Stimulated activated CD8-positive, alpha-beta memory T cell treated with anti-CD3 and anti-CD28 coated beads, Interleukin-15, amount 100 ng/mL, for 24 hours (primary cell): ENCODE results near the gene BUD31.
"Not testable (repeated sequence)": the region's sequence is repeated elsewhere in the genome, so short reads cannot be mapped to it uniquely, and the experiment has no call there.

Source experiments
- DNase-seq: peaks from one replicate; pipeline ENCODE4 v3.0.0-alpha.2; 2020; ENCODE audit warnings: low read depth

Gene BUD31

DNA sequence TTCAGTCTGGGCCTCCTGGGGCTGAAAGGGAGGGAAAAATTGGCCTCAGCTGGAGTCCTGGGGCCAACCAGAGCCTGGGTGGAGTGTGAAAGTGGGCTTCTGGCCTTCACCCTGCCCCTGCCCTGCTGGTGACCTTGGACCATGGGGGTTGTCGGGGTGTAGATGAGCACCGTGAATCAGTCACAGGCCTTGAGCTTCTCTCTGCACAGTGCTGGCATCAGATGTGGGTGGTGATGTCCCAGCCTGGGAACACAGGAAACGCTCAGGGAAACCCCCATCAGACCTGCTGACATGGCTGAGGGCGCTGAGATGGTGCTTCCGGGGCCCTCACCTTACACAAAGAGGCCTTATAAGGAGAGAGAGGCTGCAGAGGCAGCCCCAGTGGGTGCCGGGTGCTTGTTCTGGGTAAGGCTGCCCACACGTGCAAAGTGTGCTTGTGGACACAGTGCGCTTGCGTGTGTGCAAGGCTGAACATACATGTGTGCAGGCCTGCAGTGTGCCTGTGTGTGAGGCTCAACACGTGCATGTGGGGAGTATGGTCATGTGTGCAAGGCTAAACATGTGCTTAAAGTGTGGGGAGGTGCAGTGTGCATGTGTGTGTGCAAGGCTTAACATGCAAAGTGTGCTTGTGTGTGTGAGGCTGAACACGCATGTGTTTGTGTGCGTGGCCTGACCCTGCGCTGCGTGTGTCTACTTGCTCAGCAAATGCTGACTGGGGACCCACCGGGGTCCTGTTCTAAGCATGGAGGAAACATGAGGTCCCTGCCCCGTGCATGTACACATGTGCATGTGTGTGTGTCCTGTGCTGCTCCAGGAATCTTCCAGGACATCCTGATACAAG, 27.7 kb upstream of the BUD31 start:
- DNase-seq: peak; percentile 58

DNA sequence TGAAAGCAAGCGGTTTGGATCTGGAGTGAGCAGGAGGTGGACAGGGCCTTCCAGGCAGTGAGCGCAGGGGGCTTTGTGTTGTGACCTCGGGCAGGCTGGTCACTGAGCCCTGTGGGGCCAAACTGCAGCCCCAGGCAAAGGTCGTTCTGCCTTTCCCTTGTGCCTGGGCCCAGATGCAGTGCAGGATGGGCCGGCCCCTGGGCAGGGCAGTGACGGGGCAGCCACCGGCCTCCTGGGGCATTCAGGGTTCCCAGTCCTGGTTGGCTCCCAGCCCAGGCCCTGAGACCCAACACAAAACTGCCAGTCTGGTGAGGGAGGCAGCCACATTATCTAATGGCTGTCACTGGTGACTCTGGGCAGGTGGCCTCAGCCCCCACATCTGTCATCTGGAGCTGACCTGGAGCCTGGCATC, 27.1 kb upstream of the BUD31 start:
- no peak for DNase-seq

DNA sequence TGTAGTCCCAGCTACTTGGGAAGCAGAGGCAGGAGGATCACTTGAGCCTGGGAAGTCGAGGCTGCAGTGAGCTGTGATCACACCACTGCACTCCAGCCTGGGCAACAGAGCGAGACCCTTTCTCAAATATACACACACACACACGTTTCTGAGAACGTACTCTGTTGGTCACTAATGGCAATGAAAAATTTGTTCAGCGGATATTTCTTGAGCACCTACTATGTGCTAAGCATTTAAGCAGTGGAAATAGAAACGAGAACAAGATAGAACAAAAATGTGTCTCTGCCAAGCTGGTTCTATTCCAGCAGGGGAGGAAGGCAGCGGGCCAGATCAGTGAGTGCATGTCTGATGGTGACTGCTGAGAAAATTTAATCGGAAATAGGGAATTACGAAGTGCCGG, 25.6 kb upstream of the BUD31 start:
- no peak for DNase-seq

DNA sequence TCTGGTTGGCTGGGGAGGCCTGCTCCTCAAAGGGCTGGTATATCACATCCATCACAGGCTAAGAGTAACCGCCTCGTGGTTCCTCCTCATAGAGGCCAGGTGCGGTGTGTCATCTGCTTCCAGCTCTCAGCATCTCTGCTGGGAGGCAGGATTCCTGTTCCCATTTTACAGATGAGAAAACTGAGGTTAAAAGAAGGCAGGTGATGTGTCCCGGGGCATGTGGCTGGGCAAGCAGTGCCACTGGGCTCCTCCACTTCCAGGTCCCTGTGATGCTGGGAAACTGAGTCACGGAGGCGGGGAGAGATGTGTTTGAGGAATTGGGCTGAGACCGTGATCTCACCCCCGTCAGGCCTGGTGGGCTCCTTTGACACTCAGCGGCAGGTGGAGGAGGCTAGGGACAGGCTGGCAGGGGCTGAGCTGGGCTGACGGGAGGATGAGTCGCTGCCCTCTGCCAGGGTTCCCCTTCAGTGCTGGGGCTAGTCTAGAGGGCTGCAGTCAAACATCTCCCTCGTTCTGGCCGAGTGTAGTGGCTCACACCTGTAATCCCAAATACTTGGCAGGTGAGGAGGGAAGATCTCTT, 24.9 kb upstream of the BUD31 start:
- no peak for DNase-seq

DNA sequence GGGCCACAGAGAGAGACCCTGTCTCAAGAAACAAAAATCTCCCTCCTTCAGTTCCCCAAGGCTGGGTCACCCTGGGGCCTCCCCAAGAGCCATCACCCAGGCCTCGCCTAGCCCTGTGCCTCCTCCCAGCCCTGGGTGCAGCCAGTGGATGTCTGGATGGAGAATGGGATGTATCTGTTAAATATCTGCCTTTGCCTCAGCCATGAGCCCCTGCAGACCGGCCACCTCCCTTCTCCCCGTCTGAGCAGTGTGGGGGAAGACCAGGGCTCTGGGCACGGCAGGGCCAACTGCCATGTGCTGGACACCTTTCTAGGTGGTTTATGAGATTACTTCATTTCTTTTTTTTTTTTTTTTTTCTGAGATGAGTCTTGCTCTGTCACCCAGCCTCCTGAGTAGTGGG, 24.2 kb upstream of the BUD31 start:
- no peak for DNase-seq

DNA sequence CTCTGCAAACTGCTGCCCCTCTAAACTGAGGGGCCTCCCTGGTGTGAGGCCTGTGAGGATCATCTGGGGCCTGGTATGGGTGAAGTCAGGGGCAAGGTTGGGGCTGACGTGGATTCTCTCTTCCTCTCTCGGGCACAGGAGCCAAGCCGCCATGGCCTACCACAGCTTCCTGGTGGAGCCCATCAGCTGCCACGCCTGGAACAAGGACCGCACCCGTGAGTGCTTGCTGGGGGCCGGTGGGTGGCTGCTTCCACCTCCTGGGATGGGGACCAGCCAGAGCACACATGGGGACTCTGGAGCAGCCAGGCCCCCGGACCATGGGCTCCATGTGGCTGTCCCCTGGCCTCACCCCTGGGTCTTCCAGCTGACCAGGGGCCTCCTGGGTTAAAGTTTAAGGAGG, 23.2 kb upstream of the BUD31 start:
- DNase-seq: no peak

DNA sequence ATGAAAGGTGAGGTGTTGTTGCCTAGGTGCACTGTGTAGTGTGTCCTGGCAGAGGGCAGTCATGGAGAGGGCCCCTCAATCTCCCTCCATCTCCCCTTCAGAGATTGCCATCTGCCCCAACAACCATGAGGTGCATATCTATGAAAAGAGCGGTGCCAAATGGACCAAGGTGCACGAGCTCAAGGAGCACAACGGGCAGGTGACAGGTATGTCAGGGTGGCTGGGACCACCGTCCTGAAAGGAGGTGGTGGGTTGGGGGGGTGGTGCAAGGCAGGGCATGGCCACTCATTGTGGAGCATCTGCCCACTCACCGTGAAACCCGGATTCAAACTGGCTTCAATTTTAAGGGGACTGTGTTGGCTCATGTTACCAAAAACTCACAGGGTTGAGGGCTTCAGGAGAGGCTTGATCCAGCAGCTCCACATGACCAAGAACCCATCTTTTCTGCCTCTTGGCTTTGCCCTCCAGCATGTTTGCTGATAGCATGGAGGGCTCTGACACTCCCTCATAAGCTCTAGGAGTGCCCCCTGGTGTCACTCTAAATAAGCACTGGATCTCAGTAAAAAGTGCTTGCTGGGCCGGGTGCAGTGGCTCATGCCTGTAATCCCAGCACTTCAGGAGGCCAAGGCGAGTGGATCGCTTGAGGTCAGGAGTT, 22.1 kb upstream of the BUD31 start:
- no peak for DNase-seq

DNA sequence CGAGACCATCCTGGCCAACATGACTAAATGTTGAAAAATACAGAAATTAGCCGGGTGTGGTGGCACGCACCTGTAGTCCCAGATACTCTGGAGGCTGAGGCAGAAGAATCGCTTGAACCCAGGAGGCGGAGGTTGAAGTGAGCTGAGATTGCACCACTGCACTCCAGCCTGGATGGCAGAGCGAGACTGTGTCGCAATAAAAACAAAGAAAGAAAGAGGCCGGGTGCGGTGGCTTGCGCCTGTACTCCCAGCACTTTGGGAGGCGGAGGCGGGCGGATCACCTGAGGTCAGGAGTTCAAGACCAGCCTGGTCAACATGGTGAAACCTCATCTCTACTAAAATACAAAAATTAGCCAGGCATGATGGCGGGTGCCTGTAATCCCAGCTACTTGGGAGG, 21.5 kb upstream of the BUD31 start:
- DNase-seq: not testable (repeated sequence)

DNA sequence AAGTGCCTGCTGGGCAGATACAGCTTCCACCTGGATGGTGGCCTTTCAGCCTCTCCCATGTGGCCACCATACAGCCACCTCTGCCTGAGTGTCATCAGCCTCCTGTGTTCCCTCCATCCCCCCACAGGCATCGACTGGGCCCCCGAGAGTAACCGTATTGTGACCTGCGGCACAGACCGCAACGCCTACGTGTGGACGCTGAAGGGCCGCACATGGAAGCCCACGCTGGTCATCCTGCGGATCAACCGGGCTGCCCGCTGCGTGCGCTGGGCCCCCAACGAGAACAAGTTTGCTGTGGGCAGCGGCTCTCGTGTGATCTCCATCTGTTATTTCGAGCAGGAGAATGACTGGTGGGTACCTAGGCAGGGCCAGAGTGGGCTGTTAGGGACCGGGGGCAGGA, 20.9 kb upstream of the BUD31 start:
- no peak for DNase-seq

DNA sequence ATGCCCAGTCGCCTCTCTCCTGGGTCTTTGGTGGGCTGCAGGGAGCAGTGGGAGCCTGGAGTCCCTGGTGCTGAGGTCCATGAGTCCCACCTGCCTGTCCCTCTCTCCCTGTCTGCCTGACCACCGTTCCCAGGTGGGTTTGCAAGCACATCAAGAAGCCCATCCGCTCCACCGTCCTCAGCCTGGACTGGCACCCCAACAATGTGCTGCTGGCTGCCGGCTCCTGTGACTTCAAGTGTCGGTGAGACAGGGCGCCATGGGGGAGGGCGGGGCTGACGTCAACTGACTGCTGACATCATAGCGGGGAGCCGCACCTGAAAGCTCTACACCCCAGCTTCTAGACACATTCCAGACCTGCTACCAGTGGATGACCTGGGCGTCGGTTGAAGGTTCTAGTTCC, 19.0 kb upstream of the BUD31 start:
- DNase-seq: no peak

DNA sequence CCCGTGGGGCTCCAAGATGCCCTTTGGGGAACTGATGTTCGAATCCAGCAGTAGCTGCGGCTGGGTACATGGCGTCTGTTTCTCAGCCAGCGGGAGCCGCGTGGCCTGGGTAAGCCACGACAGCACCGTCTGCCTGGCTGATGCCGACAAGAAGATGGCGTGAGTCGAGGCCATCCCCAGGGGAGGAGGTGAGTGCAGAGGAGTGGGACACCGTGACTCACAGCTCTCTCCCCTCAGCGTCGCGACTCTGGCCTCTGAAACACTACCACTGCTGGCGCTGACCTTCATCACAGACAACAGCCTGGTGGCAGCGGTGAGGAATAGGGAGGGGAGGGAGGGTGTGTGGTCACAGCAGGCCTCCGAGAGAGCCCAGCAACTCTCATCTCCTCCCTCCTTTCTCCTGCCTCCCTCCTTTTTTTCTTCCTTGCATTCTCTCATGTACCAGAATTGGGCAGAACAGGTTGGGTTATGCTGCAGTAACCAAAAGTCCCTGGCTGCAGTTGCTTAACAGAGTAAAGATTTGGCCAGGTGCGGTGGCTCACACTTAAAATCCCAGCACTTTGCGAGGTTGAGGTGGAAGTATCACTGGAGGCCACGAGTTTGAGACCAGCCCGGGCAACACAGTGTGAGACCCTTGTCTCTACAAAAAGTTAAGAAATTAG, 17.7 kb upstream of the BUD31 start:
- no peak for DNase-seq

DNA sequence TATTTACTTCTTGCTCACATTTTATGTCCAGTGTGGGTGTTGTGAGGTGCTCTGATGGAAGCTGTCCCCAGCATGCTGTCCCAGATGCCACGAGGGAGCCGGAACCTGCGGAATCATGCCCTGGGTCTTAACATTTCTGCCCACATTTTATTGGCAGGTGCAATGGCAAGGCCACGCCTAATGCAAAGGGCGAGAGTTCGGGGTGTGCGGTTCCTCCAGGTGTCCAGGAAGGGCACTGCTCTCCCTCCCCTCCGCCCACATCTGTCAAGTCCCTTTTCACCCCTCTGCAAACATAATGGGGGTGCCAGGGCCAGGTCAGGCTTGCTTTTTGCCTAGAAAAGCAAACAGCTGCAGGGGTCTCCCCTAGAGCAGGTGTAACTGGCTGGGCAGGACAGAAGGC, 16.7 kb upstream of the BUD31 start:
- DNase-seq: no peak

DNA sequence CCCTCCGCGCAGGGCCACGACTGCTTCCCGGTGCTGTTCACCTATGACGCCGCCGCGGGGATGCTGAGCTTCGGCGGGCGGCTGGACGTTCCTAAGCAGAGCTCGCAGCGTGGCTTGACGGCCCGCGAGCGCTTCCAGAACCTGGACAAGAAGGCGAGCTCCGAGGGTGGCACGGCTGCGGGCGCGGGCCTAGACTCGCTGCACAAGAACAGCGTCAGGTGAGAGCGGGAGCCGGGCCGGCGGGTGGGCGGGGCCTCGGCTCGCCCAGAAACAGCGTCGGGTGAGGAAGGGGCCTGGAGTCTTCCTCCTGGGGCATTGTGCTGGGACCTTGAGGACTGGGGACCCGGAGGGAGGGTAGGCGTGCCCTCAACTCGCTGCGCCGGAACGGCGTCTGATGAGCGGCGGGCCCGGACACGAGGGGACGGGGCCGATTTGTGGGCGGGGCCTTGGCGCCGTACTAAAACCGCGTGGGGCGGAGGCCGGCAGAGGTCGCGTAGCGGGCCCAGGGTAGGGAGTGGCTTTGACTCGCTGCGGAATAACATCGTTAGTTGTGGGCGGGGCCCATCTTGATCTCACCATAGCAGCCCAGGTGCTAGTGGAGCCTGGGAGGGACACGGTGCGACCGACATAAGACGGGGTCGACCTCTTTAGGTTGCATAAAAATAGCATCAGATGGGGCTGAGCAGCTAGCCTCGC, 16.0 kb upstream of the BUD31 start:
- peak; percentile 48 for DNase-seq

DNA sequence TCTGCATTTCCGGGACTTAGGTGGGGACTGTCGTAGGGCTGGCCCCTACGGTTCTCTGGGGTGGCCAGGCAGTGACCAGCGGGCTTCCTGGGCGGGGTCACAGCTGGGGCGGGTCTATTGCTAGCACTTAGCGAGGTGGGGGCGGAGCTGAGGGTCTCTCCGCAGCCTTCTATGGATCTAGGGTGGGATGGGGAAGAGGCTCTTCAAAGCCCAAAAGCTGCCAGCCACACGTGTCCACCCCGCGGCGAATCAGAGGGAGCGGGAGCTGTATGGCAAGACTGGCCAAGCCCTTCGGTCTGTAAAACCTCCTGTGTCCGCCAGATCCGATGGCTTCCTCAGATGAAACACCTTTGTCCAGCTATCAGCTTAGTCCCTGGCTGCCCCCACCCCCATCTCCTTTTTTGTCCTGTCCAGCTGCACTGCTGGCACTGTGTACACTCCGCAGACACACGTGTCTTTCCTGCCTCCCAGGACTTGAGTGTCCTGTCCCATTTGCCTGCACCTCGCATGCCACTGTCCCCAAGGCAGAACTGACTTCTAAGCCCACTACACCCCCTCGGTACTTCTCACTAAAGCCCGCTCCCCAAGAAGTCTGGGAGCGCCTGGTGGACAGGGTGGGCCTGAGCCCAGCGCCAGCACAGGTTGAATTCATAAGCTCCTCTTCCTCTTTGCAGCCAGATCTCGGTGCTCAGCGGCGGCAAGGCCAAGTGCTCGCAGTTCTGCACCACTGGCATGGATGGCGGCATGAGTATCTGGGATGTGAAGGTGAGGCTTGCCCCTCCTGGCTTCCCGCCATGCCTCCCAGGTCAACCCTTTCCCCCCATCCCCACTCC, 15.2 kb upstream of the BUD31 start:
- DNase-seq: no peak

DNA sequence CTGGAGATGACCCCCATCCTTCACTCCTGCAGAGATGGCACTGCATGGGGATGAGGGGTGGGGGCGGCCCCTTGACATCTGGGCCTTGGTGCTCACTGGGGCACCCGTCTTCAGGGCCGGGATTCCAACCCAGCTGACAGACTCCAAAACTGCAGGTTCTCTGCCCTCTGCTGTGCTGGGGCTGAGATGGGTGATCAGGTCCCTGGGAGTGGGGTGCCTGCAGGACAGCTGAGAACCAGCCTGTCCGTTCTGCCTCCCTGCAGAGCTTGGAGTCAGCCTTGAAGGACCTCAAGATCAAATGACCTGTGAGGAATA, 14.6 kb upstream of the BUD31 start:
- no peak for DNase-seq

DNA sequence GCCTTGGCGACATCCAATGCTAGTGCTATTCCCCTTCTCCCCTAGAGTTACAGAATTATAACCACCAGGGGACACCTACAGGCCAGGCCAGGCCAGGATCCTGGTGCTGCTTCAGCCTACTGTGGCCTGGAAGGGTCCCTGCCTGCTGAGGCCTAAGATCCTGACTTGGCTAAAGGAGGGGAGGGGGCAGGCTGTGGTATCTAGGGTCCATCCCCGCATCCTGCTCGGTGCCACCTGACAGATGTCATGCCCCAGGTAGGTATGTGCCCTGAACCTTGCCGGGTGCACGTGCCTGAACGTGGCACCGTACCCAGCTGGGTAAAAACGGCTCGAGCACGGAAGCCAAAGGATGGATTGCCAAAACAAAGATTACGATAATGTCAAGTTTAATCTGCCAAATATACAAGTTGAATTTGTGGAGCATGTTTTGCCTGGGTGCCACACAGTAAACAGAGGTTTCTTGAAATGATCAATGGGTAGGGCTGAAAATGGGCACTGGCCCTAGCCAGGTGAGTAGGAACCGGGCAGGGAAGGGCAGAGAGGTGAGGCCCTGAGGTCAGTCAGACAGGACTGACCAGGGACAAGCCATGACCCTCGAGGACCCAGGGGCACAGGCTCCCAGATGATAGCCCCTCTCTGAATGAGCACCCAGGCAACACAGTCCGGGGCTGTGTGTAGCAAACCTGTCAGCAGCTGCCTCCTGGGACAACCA, 13.0 kb upstream of the BUD31 start:
- no peak for DNase-seq

DNA sequence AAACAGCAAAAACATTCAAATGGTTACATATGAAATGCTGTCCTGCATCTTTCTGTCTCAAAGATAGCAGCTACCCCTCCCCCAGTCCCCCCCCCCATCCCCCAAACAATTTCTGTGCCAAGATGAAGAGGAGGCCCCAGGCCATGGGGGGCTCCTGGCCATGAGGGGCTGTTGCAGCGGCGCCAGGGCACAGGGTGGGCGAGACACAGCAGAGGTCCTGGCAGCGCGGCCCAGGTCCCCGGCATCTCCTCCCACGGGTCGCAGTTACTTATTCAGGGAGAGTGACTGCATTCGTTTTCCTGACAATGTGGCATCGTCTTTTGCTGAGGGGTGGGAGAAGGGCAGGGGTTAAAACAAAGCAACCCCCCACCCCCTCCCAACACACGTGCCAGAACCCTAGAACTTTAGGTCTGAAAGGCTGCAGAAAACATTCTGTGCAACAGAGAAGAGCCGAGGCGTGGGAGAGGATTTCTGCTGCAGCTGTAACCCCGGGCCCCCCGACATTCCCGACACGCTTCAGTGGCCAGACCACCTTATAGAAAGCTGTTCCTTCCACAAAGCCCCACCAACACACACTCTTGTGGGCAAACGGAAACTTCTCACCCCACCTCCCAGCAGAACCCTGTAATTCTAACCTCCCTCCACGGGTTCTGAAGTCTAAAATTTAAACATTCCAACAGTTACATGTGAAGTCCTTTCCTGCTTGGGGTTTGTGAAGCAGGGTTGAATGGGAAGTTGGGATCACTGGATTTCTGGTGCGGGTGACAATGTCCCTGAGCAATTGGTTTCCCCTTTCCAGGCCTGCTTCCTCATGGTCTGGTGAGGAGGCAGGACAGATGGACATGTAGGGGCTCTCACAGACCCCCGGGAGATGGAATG, 12.1 kb upstream of the BUD31 start:
- DNase-seq: no peak

DNA sequence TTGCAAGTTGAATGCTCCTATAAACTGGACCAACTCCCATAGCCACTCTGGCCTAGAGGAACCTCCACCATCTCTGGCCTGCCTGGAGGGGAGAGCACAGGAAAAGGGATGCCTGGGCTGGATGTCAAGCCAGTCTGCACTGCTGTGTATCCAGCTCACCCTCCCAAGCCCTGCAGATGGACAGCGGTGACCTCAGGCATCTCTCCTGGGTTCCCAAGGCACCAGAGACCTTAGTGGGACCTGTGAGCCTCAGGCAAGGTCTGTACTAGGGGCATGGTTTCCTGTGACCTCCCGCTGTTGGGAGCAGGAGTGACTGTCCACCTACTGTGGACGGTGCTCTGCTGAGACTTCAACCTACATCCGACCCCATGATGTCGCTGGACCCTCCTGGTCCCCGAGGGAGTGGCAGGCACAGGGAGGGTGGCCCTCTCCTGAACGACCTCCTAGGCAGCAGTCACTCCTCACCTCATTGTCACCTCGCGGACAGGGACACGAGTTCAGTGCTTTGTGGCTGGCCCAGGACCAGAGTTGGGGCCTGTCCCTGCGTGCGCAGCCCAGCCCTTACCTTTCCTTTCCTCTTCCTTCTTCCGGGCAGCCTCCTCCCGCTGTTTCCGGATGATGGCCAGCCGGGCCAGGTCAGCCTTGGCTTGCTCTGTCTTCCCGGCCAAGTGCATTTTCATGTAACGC, 11.3 kb upstream of the BUD31 start:
- DNase-seq: no peak

DNA sequence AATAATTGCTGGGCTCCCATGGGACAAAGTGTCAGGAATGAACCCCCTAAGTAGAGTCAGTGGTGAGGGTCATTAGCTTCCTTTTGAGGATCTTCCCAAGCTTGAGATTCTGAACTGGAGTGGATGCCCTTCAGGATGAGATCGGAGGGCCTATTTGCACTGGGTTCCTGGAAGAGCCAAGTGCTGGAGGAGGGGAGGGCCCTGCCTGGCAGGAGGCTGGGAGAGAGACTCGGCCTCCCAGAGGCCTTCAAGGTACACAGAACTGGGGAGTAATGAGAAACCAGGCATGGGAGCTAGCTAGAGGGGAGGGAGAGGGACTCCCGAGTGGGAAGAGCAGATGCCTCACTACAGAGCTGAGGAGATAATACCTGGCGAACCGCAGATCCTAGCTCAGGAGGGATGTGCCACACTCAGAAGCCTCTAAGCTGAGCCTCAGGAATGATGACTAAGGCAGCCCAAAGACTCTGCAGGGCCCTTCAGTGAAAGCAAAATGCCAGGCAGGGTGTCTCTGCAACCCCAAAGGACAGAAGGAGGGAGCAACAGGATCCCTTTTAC, 9.8 kb upstream of the BUD31 start:
- no peak for DNase-seq
